IPS DF 4.7 (cell line): ENCODE measurements around the gene ARL15.
"Not testable (repeated sequence)": the region's sequence is repeated elsewhere in the genome, so short reads cannot be mapped to it uniquely, and the experiment has no call there.

ENCODE experiments used
- DNase-seq: peaks from one replicate; pipeline ENCODE4 v3.0.0-alpha.2; 2013; ENCODE audit warnings: low spot score; ENCODE audit errors: extremely low read depth

ARL15 gene

GRCh38 chr5:54310433-54311175 is at the start of gene ARL15:
Gene ARL15 (minus strand): TSS chr5:54310573.
- DNase-seq = peak; percentile 76

GRCh38 chr5:54360089-54360488 is 49.7 kb upstream of the ARL15 start:
- DNase-seq = no peak

GRCh38 chr5:54357408-54358058 is 47.2 kb upstream of the ARL15 start:
- DNase-seq = no peak

- not testable (repeated sequence) for DNase-seq
Measured at GRCh38 chr5:54353933-54354564, 43.7 kb upstream of the ARL15 start.

- DNase-seq = not testable (repeated sequence)
Measured at GRCh38 chr5:54352580-54352979, 42.2 kb upstream of the ARL15 start.

- DNase-seq = no peak
Measured at GRCh38 chr5:54347221-54347865, 37.0 kb upstream of the ARL15 start.

- no peak for DNase-seq
Measured at GRCh38 chr5:54344653-54345052, 34.3 kb upstream of the ARL15 start.

GRCh38 chr5:54341971-54342370 is 31.6 kb upstream of the ARL15 start:
- DNase-seq = no peak

GRCh38 chr5:54337523-54337922 is 27.1 kb upstream of the ARL15 start:
- no peak for DNase-seq

GRCh38 chr5:54332720-54333119 is 22.3 kb upstream of the ARL15 start:
- DNase-seq = no peak

GRCh38 chr5:54329731-54330709 is 19.6 kb upstream of the ARL15 start:
- DNase-seq = no peak

GRCh38 chr5:54326662-54327270 is 16.4 kb upstream of the ARL15 start:
- DNase-seq = no peak

- no peak for DNase-seq
Measured at GRCh38 chr5:54325610-54326311, 15.4 kb upstream of the ARL15 start.

GRCh38 chr5:54325272-54325609 is 14.9 kb upstream of the ARL15 start:
- no peak for DNase-seq

GRCh38 chr5:54324651-54325271 is 14.4 kb upstream of the ARL15 start:
- DNase-seq = no peak

- DNase-seq = no peak
Measured at GRCh38 chr5:54323495-54323894, 13.1 kb upstream of the ARL15 start.

- no peak for DNase-seq
Measured at GRCh38 chr5:54320256-54320655, 9.9 kb upstream of the ARL15 start.

- DNase-seq = no peak
Measured at GRCh38 chr5:54317511-54318260, 7.3 kb upstream of the ARL15 start.
